GM12878 (cell line): ENCODE results near the gene POGLUT3. TPM values are rescaled to one million over a fixed set of nuclear protein-coding genes. Genes with fewer than 3 reads are reported as not detected.

ENCODE experiments used
- ATAC-seq: fragments of 200-7000 bp; cut with Tn5 transposase; 3 replicates; pipeline ENCODE4 v1.9.1; 2020; ENCODE audit warnings: mild to moderate bottlenecking, moderate library complexity
- BruUV-seq: library from RNA; stranded (reverse); fragments of 400-500 nt; replicated peaks from 2 replicates; lab custom pipeline; 2021; lab: Mats Ljungman, UMichigan
- CTCF ChIA-PET: fragments of 300-600 bp; sonication (Branson Sonifier 250); formaldehyde crosslinking; extraction: SDS; loops from one replicate; lab custom pipeline; 2021; ENCODE audit warnings: inconsistent platforms; lab: Yijun Ruan, JAX
- POLR2A ChIA-PET: fragments of 350-600 bp; formaldehyde crosslinking; extraction: SDS; loops from one replicate; lab custom pipeline; 2021; ENCODE audit warnings: inconsistent platforms; lab: Charles Lee
- RAD21 ChIA-PET: fragments of 300-600 bp; sonication (Branson Sonifier 250); formaldehyde crosslinking; loops from one replicate; lab custom pipeline; 2023; ENCODE audit warnings: antibody characterized with exemption; ENCODE audit not compliant: unreplicated experiment; lab: Charles Lee
- SMC1A ChIA-PET: fragments of 300-600 bp; sonication (Branson Sonifier 250); formaldehyde crosslinking; loops from one replicate; lab custom pipeline; 2023; ENCODE audit not compliant: unreplicated experiment, uncharacterized antibody; lab: Charles Lee
- DNase-seq: peaks from one replicate; pipeline ENCODE4 v3.0.0-alpha.2; 2011; ENCODE audit warnings: low read depth, low spot score
- FAIRE-seq: peaks from 3 replicates; lab custom pipeline; 2011; peaks lifted over from hg19 to GRCh38; lab: Jason Lieb, UNC
- H2AFZ ChIP-seq: 2 replicates; pipeline ENCODE4 v1.6.0; 2011; ENCODE audit warnings: low read depth, low read length, control low read depth; ENCODE audit not compliant: control insufficient read depth
- H3K27ac ChIP-seq: 2 replicates; pipeline ENCODE4 v1.5.1; 2011; ENCODE audit warnings: control low read depth; ENCODE audit not compliant: control insufficient read depth, insufficient read depth
- H3K27me3 ChIP-seq, 2 experiments: replicated peaks in 1 of 2; 2 replicates each; pipeline versions ENCODE4 v1.6.0 to v1.6.1; 2011; ENCODE audit warnings: low read length in 1 of 2; ENCODE audit not compliant: control insufficient read depth in 2 of 2, insufficient read depth in 2 of 2
- H3K36me3 ChIP-seq, 2 experiments: 2 replicates each; pipeline ENCODE4 v1.5.1; 2011; ENCODE audit warnings: low read length in 1 of 2; ENCODE audit not compliant: control insufficient read depth in 2 of 2, insufficient read depth in 2 of 2
- H3K4me1 ChIP-seq: 2 replicates; pipeline ENCODE4 v1.6.1; 2011; ENCODE audit warnings: mild to moderate bottlenecking, low read length, moderate library complexity, mixed read lengths; ENCODE audit not compliant: control insufficient read depth, insufficient read depth
- H3K4me2 ChIP-seq: 2 replicates; pipeline ENCODE4 v1.6.0; 2011; ENCODE audit warnings: control low read depth; ENCODE audit not compliant: control insufficient read depth, insufficient read depth
- H3K4me3 ChIP-seq: fragments of 200-600 bp; sonication (generic); 2 replicates; pipeline ENCODE4 v1.5.1; 2016
- H3K79me2 ChIP-seq: 2 replicates; pipeline ENCODE4 v1.6.0; 2011; ENCODE audit warnings: low read length; ENCODE audit not compliant: control insufficient read depth, insufficient read depth
- H3K9ac ChIP-seq: 2 replicates; pipeline ENCODE4 v1.8.0; 2011; ENCODE audit warnings: low read length, control low read depth, mixed read lengths; ENCODE audit not compliant: control insufficient read depth, insufficient read depth
- H3K9me3 ChIP-seq: replicated peaks from 3 replicates; pipeline ENCODE4 v1.5.1; 2011; ENCODE audit warnings: mild to moderate bottlenecking, low read length; ENCODE audit not compliant: control insufficient read depth, insufficient read depth
- H4K20me1 ChIP-seq: 2 replicates; pipeline ENCODE4 v1.6.0; 2011; ENCODE audit not compliant: control insufficient read depth, insufficient read depth
- BCLAF1 ChIP-seq: fragments of 450-650 bp; IDR thresholded peaks from 2 replicates; pipeline ENCODE4 v1.6.1; 2017; ENCODE audit warnings: antibody characterized with exemption, mild to moderate bottlenecking, moderate library complexity
- CTCF ChIP-seq, 3 experiments: IDR thresholded peaks in 2 of 3; conservative IDR thresholded peaks in 1 of 3; 2 replicates each; pipeline ENCODE4 v1.5.1; 2011; ENCODE audit warnings: low read depth in 3 of 3, low read length in 3 of 3, mild to moderate bottlenecking in 3 of 3, control low read depth in 2 of 3, moderate library complexity in 2 of 3, inconsistent platforms in 1 of 3, mixed read lengths in 1 of 3; ENCODE audit not compliant: control insufficient read depth in 2 of 3, insufficient read depth in 1 of 3; ENCODE audit errors: extremely low read depth in 1 of 3
- GATAD2B ChIP-seq: fragments of 450-650 bp; conservative IDR thresholded peaks from 2 replicates; pipeline ENCODE4 v1.6.1; 2017; ENCODE audit warnings: low read depth, mild to moderate bottlenecking, moderate library complexity
- IRF5 ChIP-seq: fragments of 450-650 bp; IDR thresholded peaks from 2 replicates; pipeline ENCODE4 v1.6.1; 2017; ENCODE audit warnings: borderline replicate concordance
- MYC ChIP-seq: IDR thresholded peaks from 2 replicates; pipeline ENCODE4 v1.6.1; 2011; ENCODE audit warnings: mild to moderate bottlenecking, low read length, moderate library complexity, inconsistent platforms; ENCODE audit not compliant: insufficient read depth, insufficient replicate concordance, insufficient read length, severe bottlenecking
- NR2F1 ChIP-seq: fragments of 450-650 bp; conservative IDR thresholded peaks from 2 replicates; pipeline ENCODE4 v1.6.1; 2017; ENCODE audit warnings: mild to moderate bottlenecking
- PRDM15 ChIP-seq: fragments of 450-650 bp; formaldehyde crosslinking; IDR thresholded peaks from 2 replicates; pipeline ENCODE4 v1.4.0; 2020; ENCODE audit warnings: mild to moderate bottlenecking, moderate library complexity
- RCOR1 ChIP-seq: conservative IDR thresholded peaks from 2 replicates; pipeline ENCODE4 v1.6.1; 2012; ENCODE audit warnings: low read depth, low read length, improper control_type of control experiment
- RFX5 ChIP-seq: IDR thresholded peaks from 2 replicates; pipeline ENCODE4 v1.6.1; 2011; ENCODE audit warnings: low read depth, low read length, improper control_type of control experiment
- SREBF1 ChIP-seq: IDR thresholded peaks from 2 replicates; pipeline ENCODE4 v1.6.1; 2012; ENCODE audit warnings: mild to moderate bottlenecking, low read length
- SREBF2 ChIP-seq: IDR thresholded peaks from 2 replicates; pipeline ENCODE4 v1.6.1; 2012; ENCODE audit warnings: mild to moderate bottlenecking, low read length
- SRF ChIP-seq, 2 experiments: IDR thresholded peaks; 2 replicates each; pipeline ENCODE4 v1.6.1; 2011; ENCODE audit warnings: low read depth in 2 of 2, low read length in 2 of 2, mild to moderate bottlenecking in 1 of 2, moderate library complexity in 1 of 2
- YBX1 ChIP-seq: fragments of 450-650 bp; IDR thresholded peaks from 2 replicates; pipeline ENCODE4 v1.6.1; 2016; ENCODE audit warnings: antibody characterized with exemption
- WGBS: methylation state at CpG from one replicate; pipeline ENCODE4 v1.1.6; 2016; ENCODE audit warnings: low lambda C conversion rate; ENCODE audit not compliant: insufficient replicate concordance, insufficient coverage; ENCODE audit errors: missing lambda C conversion rate; 5-methylcytosine and 5-hydroxymethylcytosine counted together
- in situ Hi-C: fragments of 300-500 bp; cut with MboI; formaldehyde crosslinking; loops from 9 replicates; pipeline ENCODE4 v1.14.3; 2018; ENCODE audit warnings: mixed read lengths
- intact Hi-C: fragments of 100-400 bp; cut with micrococcal nuclease; formaldehyde crosslinking; loops from one replicate; pipeline ENCODE4 v1.14.2; 2022; ENCODE audit not compliant: unreplicated experiment
- polyA plus RNA-seq, 11 experiments: library from polyadenylated mRNA; depleted of rRNA in 4 of 11; unstranded in 6 of 11; stranded (reverse) in 5 of 11; fragments of >200 nt; fragmentation: Nextera tagmentation in 4 of 11; fragmentation: Illumina TruSeq in 1 of 11; extraction: Ambion mirVana in 4 of 11; extraction: Trizol in 1 of 11; gene quantifications; 1 replicate in 1 of 11; 2 replicates in 10 of 11; pipeline versions ENCODE4 v1.2.1 to v1.2.3, GENCODE V29; 2011 to 2016; ENCODE audit warnings: inconsistent platforms in 2 of 11, missing spikeins in 2 of 11, low read depth in 1 of 11
- total RNA-seq, 4 experiments: library from RNA; depleted of rRNA in 3 of 4; stranded (reverse); fragments of >200 nt in 3 of 4; fragmentation: Illumina TruSeq in 1 of 4; extraction: Trizol in 1 of 4; gene quantifications; 2 replicates each; pipeline versions ENCODE4 v1.2.1 to v1.2.3, GENCODE V29; 2013 to 2021

POGLUT3 gene
- total and polyA plus RNA-seq, 10 of the 15 experiments (the other 5 are each of a cell fraction or from before 2014, with no cell fraction given) = 3.7 to 21.5 (median 12.9) TPM

GRCh38 chr11:108491936-108492335 lies 6.2 kb downstream of the POGLUT3 start (continued):
- TF ChIP-seq PRDM15 (CRISPR knock-in tag) (no peak), IRF5 (no peak), MYC (no peak), GATAD2B (no peak), SREBF1 (no peak)

- CTCF ChIA-PET = interaction anchor here (1.5 kb wide), 1 partner anchor 169 kb away, joined by 3 read pairs; no protein-coding TSS in a partner anchor
- Histone ChIP-seq H3K27ac (no peak overlapping the region), H3K79me2 (no peaks in the 10 kb centered on the region), H3K4me1 (no peaks in the 10 kb centered on the region), H3K4me2 (no peak overlapping the region), H3K9me3 (no peaks in the 10 kb centered on the region), H3K9ac (no peak overlapping the region), H2AFZ (no peak overlapping the region), H3K4me3 (no peak overlapping the region), H3K36me3 (peaks cover 0 to 15% of the 10 kb centered on the region in 2 experiments; a peak in 2 of 4 replicates), H4K20me1 (no peaks in the 10 kb centered on the region), H3K27me3 (no peaks in the 10 kb centered on the region)
- in situ Hi-C loops (no loop called here), intact Hi-C loops (no loop called here)
- 89% methylated on average over 3 of the region's 3 CpGs for whole genome bisulfite sequencing
- SMC1A ChIA-PET = interaction anchor here (0.6 to 2.4 kb wide), 3 partner anchors 24 to 159 kb away, joined by 3 to 6 read pairs (median 3); no protein-coding TSS in a partner anchor
- no TSS peak for BruUV-seq
- POLR2A ChIA-PET = no interaction called here
- ATAC-seq (no peak), DNase-seq (no peak), FAIRE-seq (no peak)
- RAD21 ChIA-PET = no interaction called here
- TF ChIP-seq CTCF (IDR thresholded peaks at IDR 0.05 in 2 of 3, conservative IDR thresholded peaks at IDR 0.05 in 1 of 3; ENCODE audit: control insufficient read depth in 2 of 3, extremely low read depth in 1 of 3, insufficient read depth in 1 of 3, low read depth in 3 of 3, low read length in 3 of 3) = no peak
- no peak for TF ChIP-seq RCOR1
- no peak for TF ChIP-seq SRF (IDR thresholded peaks at IDR 0.05; ENCODE audit: low read depth in 2 of 2, low read length in 2 of 2)
- TF ChIP-seq RFX5 = no peak
- no peak for TF ChIP-seq SREBF2
- TF ChIP-seq BCLAF1 = no peak
- no peak for TF ChIP-seq YBX1
- TF ChIP-seq NR2F1 = no peak
Measured at GRCh38 chr11:108486828-108487227, 11.4 kb downstream of the POGLUT3 start.
